SJSA1 (cell line): Measurements from ENCODE around the gene AADAC. TPM values are rescaled to one million over a fixed set of nuclear protein-coding genes. Genes with fewer than 3 reads are reported as not detected.
"Not testable (repeated sequence)": the region's sequence is repeated elsewhere in the genome, so short reads cannot be mapped to it uniquely, and the experiment has no call there.

Experiments used
- DNase-seq, 2 experiments: peaks; one replicate each; pipeline ENCODE4 v3.0.0-alpha.2; 2015 to 2020; ENCODE audit warnings: low spot score in 2 of 2, low read depth in 1 of 2
- H3K27ac ChIP-seq: fragments of 250-450 bp; sonication (Bioruptor Pico); 2 replicates; pipeline ENCODE4 v1.5.1; 2020; ENCODE audit warnings: mild to moderate bottlenecking, moderate library complexity
- H3K27me3 ChIP-seq: fragments of 250-450 bp; sonication (Bioruptor Pico); replicated peaks from 2 replicates; pipeline ENCODE4 v1.5.1; 2020; ENCODE audit warnings: mild to moderate bottlenecking, moderate library complexity
- H3K36me3 ChIP-seq: fragments of 250-450 bp; sonication (Bioruptor Pico); 2 replicates; pipeline ENCODE4 v1.5.1; 2020; ENCODE audit warnings: mild to moderate bottlenecking
- H3K4me1 ChIP-seq: fragments of 250-450 bp; sonication (Bioruptor Pico); replicated peaks from 2 replicates; pipeline ENCODE4 v1.6.1; 2021; ENCODE audit warnings: mild to moderate bottlenecking
- H3K4me3 ChIP-seq: fragments of 250-450 bp; sonication (Bioruptor Pico); 2 replicates; pipeline ENCODE4 v1.5.1; 2020; ENCODE audit warnings: mild to moderate bottlenecking
- H3K9me3 ChIP-seq: fragments of 250-450 bp; sonication (Bioruptor Pico); replicated peaks from 2 replicates; pipeline ENCODE4 v1.5.1; 2020; ENCODE audit warnings: mild to moderate bottlenecking
- total RNA-seq: library from RNA; depleted of rRNA; stranded (reverse); fragments of >200 nt; shearing (Covaris generic); gene quantifications from 2 replicates; pipeline ENCODE4 v1.2.3, GENCODE V29; 2014

AADAC gene
- total RNA-seq, 1 experiment from 2014 or later = 0.34 TPM

GRCh38 chr3:151852074-151852811 is 38.3 kb downstream of the AADAC start:
- DNase-seq = no peak
- Histone ChIP-seq H3K4me1 (no peaks in the 10 kb centered on the region), H3K9me3 (no peaks in the 10 kb centered on the region), H3K27me3 (no peaks in the 10 kb centered on the region), H3K36me3 (no peaks in the 10 kb centered on the region), H3K4me3 (no peak overlapping the region), H3K27ac (no peak overlapping the region)

GRCh38 chr3:151856118-151856517 is 42.2 kb downstream of the AADAC start:
- no peak overlapping the region for H3K27ac ChIP-seq
- H3K27me3 ChIP-seq = no peaks in the 10 kb centered on the region
- DNase-seq = no peak
- H3K36me3 ChIP-seq = no peaks in the 10 kb centered on the region
- no peaks in the 10 kb centered on the region for H3K4me1 ChIP-seq
- no peaks in the 10 kb centered on the region for H3K9me3 ChIP-seq
- no peak overlapping the region for H3K4me3 ChIP-seq

- DNase-seq = no peak
- H3K4me1 ChIP-seq = no peaks in the 10 kb centered on the region
- H3K27ac ChIP-seq = no peak overlapping the region
- H3K27me3 ChIP-seq = no peaks in the 10 kb centered on the region
- no peaks in the 10 kb centered on the region for H3K9me3 ChIP-seq
- no peaks in the 10 kb centered on the region for H3K36me3 ChIP-seq
- H3K4me3 ChIP-seq = no peak overlapping the region
Observed at GRCh38 chr3:151856641-151857040, 42.7 kb downstream of the AADAC start.

- no peaks in the 10 kb centered on the region for H3K9me3 ChIP-seq
- no peak overlapping the region for H3K27ac ChIP-seq
- no peaks in the 10 kb centered on the region for H3K36me3 ChIP-seq
- DNase-seq = no peak
- H3K27me3 ChIP-seq = no peaks in the 10 kb centered on the region
- H3K4me3 ChIP-seq = no peak overlapping the region
- H3K4me1 ChIP-seq = peaks cover 12% of the 10 kb centered on the region
Observed at GRCh38 chr3:151859233-151859673, 45.3 kb downstream of the AADAC start.

GRCh38 chr3:151859905-151860304 is 46.0 kb downstream of the AADAC start:
- Histone ChIP-seq H3K4me3 (no peak overlapping the region), H3K27me3 (no peaks in the 10 kb centered on the region)
- no peak for DNase-seq

GRCh38 chr3:151863611-151864010 is 49.7 kb downstream of the AADAC start:
- no peaks in the 10 kb centered on the region for H3K27me3 ChIP-seq
- no peak overlapping the region for H3K4me3 ChIP-seq
- H3K4me1 ChIP-seq = peaks cover 31% of the 10 kb centered on the region
- H3K27ac ChIP-seq = peak overlapping the region; percentile 59
- no peaks in the 10 kb centered on the region for H3K36me3 ChIP-seq
- no peak for DNase-seq
- no peaks in the 10 kb centered on the region for H3K9me3 ChIP-seq

More at GRCh38 chr3:151859905-151860304, 46.0 kb downstream of the AADAC start:
- peaks cover 17% of the 10 kb centered on the region for H3K4me1 ChIP-seq
- no peak overlapping the region for H3K27ac ChIP-seq
- H3K9me3 ChIP-seq = no peaks in the 10 kb centered on the region
- H3K36me3 ChIP-seq = no peaks in the 10 kb centered on the region

- H3K27me3 ChIP-seq = no peaks in the 10 kb centered on the region
- H3K4me3 ChIP-seq = no peak overlapping the region
- no peaks in the 10 kb centered on the region for H3K36me3 ChIP-seq
- peak overlapping the region; percentile 59 for H3K27ac ChIP-seq
- peaks cover 31% of the 10 kb centered on the region for H3K4me1 ChIP-seq
- no peaks in the 10 kb centered on the region for H3K9me3 ChIP-seq
- peak in 1 of 2 experiments; percentile 58 for DNase-seq
Observed at GRCh38 chr3:151864423-151865101, 50.6 kb downstream of the AADAC start.

GRCh38 chr3:151866711-151867410 is 52.9 kb downstream of the AADAC start:
- Histone ChIP-seq H3K4me1 (peaks cover 31% of the 10 kb centered on the region), H3K36me3 (no peaks in the 10 kb centered on the region), H3K27me3 (no peaks in the 10 kb centered on the region), H3K4me3 (no peak overlapping the region), H3K27ac (peak overlapping the region; percentile 23; the same call in 1 of the 2 replicates), H3K9me3 (no peaks in the 10 kb centered on the region)
- peak in 1 of 2 experiments; percentile 16 for DNase-seq

GRCh38 chr3:151867666-151868065 is 53.8 kb downstream of the AADAC start:
- peaks cover 31% of the 10 kb centered on the region for H3K4me1 ChIP-seq
- H3K36me3 ChIP-seq = no peaks in the 10 kb centered on the region
- H3K27ac ChIP-seq = no peak overlapping the region
- no peak for DNase-seq
- no peaks in the 10 kb centered on the region for H3K27me3 ChIP-seq
- H3K4me3 ChIP-seq = no peak overlapping the region
- H3K9me3 ChIP-seq = no peaks in the 10 kb centered on the region

GRCh38 chr3:151869181-151869580 is 55.3 kb downstream of the AADAC start:
- no peak overlapping the region for H3K4me3 ChIP-seq
- no peak for DNase-seq
- H3K36me3 ChIP-seq = no peaks in the 10 kb centered on the region
- H3K27me3 ChIP-seq = no peaks in the 10 kb centered on the region
- no peak overlapping the region for H3K27ac ChIP-seq
- H3K4me1 ChIP-seq = peaks cover 20% of the 10 kb centered on the region
- H3K9me3 ChIP-seq = no peaks in the 10 kb centered on the region

- no peaks in the 10 kb centered on the region for H3K36me3 ChIP-seq
- H3K4me3 ChIP-seq = no peak overlapping the region
- H3K4me1 ChIP-seq = peaks cover 8% of the 10 kb centered on the region
- no peak for DNase-seq
- H3K9me3 ChIP-seq = no peaks in the 10 kb centered on the region
- no peak overlapping the region for H3K27ac ChIP-seq
- no peaks in the 10 kb centered on the region for H3K27me3 ChIP-seq
Observed at GRCh38 chr3:151871639-151872468, 57.9 kb downstream of the AADAC start.

GRCh38 chr3:151873398-151873797 is 59.5 kb downstream of the AADAC start, which contains the start of gene SUCNR1:
SUCNR1 (plus strand) TSS chr3:151873643; CDS start chr3:151879893, 6,250 bp downstream.
- Histone ChIP-seq H3K27ac (no peak within 1 kb of the TSS), H3K9me3 (no peaks in the 10 kb centered on the region), H3K27me3 (no peaks in the 10 kb centered on the region), H3K4me3 (no peak within 1 kb of the TSS), H3K4me1 (peaks cover 4% of the 10 kb centered on the region; the same call in 1 of the 2 replicates), H3K36me3 (no peaks in the 10 kb centered on the region)
- no peak for DNase-seq

GRCh38 chr3:151874079-151874478 is 60.2 kb downstream of the AADAC start:
- not testable (repeated sequence) for H3K27me3 ChIP-seq, H3K9me3 ChIP-seq

More at GRCh38 chr3:151874079-151874478, 60.2 kb downstream of the AADAC start:
- not testable (repeated sequence) for DNase-seq, H3K4me3 ChIP-seq, H3K27ac ChIP-seq, H3K36me3 ChIP-seq, H3K4me1 ChIP-seq
